Cardiac fibroblast (primary cell): ENCODE data around the gene MYO16.

Experiments
- DNase-seq, 2 donors: peaks; one replicate each; pipeline versions ENCODE4 v3.0.0 to v3.0.0-alpha.2; 2010; ENCODE audit warnings: low read depth in 2 of 2
- H3K4me3 ChIP-seq, 2 donors: replicated peaks in 1 of 2; 1 replicate in 1 of 2; 2 replicates in 1 of 2; pipeline ENCODE4 v1.5.1; 2011; ENCODE audit warnings: low read depth in 2 of 2, low read length in 2 of 2, mild to moderate bottlenecking in 2 of 2, moderate library complexity in 1 of 2
- CTCF ChIP-seq: IDR thresholded peaks from one replicate; pipeline ENCODE4 v1.5.1; 2011; ENCODE audit warnings: low read depth, mild to moderate bottlenecking, low read length, inconsistent platforms

Gene MYO16

GRCh38 chr13:108962654-108963053 lies 333.2 kb downstream of the MYO16 start:
- H3K4me3 ChIP-seq = no peak overlapping the region
- peak; percentile 34 to 45 for DNase-seq
- no peak for TF ChIP-seq CTCF

- H3K4me3 ChIP-seq = no peak overlapping the region
- DNase-seq = no peak
- no peak for TF ChIP-seq CTCF
Measured at GRCh38 chr13:108963276-108963810, 333.9 kb downstream of the MYO16 start.

- no peak overlapping the region for H3K4me3 ChIP-seq
- DNase-seq = peak; percentile 18 to 73
- TF ChIP-seq CTCF = no peak
Measured at GRCh38 chr13:108963846-108964600, 334.6 kb downstream of the MYO16 start.

- no peak for TF ChIP-seq CTCF
- no peak overlapping the region for H3K4me3 ChIP-seq
- no peak for DNase-seq
Measured at GRCh38 chr13:108964606-108965005, 335.2 kb downstream of the MYO16 start.

GRCh38 chr13:108967371-108967770 lies 338.0 kb downstream of the MYO16 start:
- no peak for DNase-seq
- H3K4me3 ChIP-seq = no peak overlapping the region
- no peak for TF ChIP-seq CTCF

- no peak for TF ChIP-seq CTCF
- no peak for DNase-seq
- H3K4me3 ChIP-seq = no peak overlapping the region
Measured at GRCh38 chr13:108968566-108968965, 339.2 kb downstream of the MYO16 start.

- DNase-seq = no peak
- no peak for TF ChIP-seq CTCF
- no peak overlapping the region for H3K4me3 ChIP-seq
Measured at GRCh38 chr13:108974686-108975085, 345.3 kb downstream of the MYO16 start.
